Measurements from ENCODE around the gene FREM1. TPM values are rescaled to one million over a fixed set of nuclear protein-coding genes. Genes with fewer than 3 reads are reported as not detected.

Gene FREM1
- total and polyA plus RNA-seq, 2 donors, result 4.3 to 53.2 TPM

DNA sequence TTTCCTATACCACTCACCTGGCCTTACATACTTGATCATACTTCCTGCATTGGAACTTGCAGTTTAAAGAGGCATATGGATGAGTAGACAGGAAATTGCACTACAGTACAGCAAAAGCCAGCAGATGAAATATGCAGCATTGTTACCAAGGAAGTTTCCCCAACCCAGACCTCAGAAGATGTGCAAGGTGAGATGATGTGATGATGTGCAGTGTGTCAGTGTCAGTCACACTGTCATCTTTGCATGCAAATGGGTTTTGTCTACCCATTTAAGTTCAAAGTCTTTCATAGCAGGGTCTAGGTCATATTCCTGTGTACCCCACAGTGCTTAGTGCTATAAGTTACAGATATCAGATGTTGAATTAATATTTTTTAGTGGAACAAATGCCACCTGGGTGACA is 98.4 kb downstream of the FREM1 start:
- Histone ChIP-seq H3K27ac (ENCODE audit: low read depth) (no peak overlapping the region), H3K36me3 (ENCODE audit: insufficient read depth) (peaks cover 1% of the 10 kb centered on the region), H3K4me1 (ENCODE audit: insufficient read depth) (no peaks in the 10 kb centered on the region), H3K4me3 (ENCODE audit: low read depth, low read length) (no peak overlapping the region)
- no peak for DNase-seq (ENCODE audit: extremely low spot score)

DNA sequence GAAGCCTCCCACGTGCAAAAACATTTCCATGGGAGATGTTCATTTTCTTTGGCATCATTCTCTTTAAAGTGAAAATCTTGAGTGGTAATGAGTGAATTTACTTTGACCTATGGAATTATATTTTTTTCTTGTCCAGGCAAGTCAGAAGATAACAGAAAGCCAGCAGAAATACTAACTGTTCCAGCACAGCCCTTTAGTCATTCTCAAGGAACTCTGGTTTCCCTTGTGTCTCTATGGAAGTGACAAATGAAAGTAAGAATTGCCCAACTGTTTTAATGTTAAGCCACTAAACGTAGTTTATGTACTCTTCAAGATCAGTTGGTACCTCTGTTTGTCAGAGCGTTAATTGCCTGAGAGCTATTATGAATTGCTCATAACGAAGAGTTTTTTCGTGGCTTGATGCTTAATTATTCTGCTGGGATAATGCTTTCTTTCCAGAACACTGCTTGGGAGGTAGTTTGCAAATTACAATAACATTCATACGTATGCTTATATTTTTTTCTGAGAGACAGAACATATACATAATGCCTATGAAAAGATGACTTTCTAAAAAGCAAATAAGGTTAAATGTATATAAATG is 103.2 kb downstream of the FREM1 start:
- Histone ChIP-seq H3K27ac (ENCODE audit: low read depth) (no peak overlapping the region), H3K4me1 (ENCODE audit: insufficient read depth) (no peaks in the 10 kb centered on the region), H3K36me3 (ENCODE audit: insufficient read depth) (peaks cover 3% of the 10 kb centered on the region), H3K4me3 (ENCODE audit: low read depth, low read length) (no peak overlapping the region)
- 83% methylated on average over 6 of the region's 6 CpGs for WGBS
- no peak for DNase-seq (ENCODE audit: extremely low spot score)

DNA sequence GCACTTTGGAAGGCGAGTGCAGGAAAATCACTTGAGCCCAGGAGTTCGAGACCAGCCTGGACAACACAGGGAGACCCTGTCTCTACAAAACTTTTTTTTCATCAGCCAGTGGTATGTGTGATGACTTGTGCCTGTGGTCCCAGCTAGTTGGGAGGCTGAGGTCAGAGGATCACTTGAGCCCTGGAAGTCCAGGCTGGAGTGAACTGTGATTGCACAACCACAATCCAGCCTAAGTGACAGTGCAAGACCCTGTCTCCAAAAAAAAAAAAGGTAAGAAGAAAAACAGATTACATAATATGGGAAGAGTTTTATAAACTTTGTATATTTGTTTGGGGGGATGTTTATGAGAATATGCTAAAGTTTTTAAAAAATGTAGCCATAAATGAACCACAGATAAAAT is 111.2 kb downstream of the FREM1 start:
- Histone ChIP-seq H3K27ac (ENCODE audit: low read depth) (no peak overlapping the region), H3K4me1 (ENCODE audit: insufficient read depth) (no peaks in the 10 kb centered on the region), H3K36me3 (ENCODE audit: insufficient read depth) (no peaks in the 10 kb centered on the region), H3K4me3 (ENCODE audit: low read depth, low read length) (no peak overlapping the region)
- no peak for DNase-seq (ENCODE audit: extremely low spot score)
- 98% methylated on average over 2 of the region's 2 CpGs for WGBS

DNA sequence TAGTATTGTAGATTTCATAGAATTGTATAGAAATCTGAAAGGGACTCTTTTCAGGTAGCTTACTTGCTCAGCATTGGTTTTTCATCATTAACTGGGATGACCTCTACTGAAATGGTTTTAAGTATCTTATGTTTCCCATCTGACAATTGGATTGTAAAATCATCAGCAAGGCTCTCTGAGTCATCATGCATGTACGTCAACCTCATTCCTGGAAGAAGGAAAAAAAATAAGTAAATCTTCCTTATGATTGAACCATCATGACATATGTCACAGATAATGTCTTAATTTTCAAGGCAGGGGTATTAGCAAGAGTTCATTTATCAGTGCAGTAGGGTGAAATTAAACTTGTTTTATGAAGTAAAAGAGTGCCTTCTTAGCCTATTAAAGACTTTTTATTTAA is 112.8 kb downstream of the FREM1 start:
- Histone ChIP-seq H3K4me3 (ENCODE audit: low read depth, low read length) (no peak overlapping the region), H3K27ac (ENCODE audit: low read depth) (no peak overlapping the region), H3K36me3 (ENCODE audit: insufficient read depth) (no peaks in the 10 kb centered on the region), H3K4me1 (ENCODE audit: insufficient read depth) (no peaks in the 10 kb centered on the region)
- 73% methylated on average over 1 of the region's 1 CpG for WGBS
- DNase-seq (ENCODE audit: extremely low spot score), result no peak

DNA sequence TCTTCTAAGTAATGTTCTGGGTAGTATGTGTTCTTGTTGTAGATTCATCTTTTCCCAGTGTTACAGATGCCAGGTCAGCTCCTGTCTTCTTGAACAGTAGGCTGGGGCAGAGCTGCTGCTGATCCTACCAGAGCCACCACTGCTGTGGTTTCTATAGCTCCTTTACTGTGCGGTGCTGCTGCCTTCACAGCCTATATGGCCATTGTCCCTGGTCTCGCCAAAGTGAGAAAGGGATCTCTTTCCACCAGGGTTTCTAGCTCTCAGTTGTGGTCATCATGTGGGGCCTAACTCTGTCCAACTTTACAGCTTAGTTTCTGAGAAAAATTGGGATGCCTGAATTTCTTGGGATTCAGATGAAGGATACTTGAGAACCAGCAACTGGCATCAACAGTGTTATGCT is 116.8 kb downstream of the FREM1 start:
- Histone ChIP-seq H3K36me3 (ENCODE audit: insufficient read depth) (no peaks in the 10 kb centered on the region), H3K27ac (ENCODE audit: low read depth) (no peak overlapping the region), H3K4me3 (ENCODE audit: low read depth, low read length) (no peak overlapping the region), H3K4me1 (ENCODE audit: insufficient read depth) (no peaks in the 10 kb centered on the region)
- DNase-seq (ENCODE audit: extremely low spot score), result no peak
- 100% methylated on average over 2 of the region's 2 CpGs for WGBS

DNA sequence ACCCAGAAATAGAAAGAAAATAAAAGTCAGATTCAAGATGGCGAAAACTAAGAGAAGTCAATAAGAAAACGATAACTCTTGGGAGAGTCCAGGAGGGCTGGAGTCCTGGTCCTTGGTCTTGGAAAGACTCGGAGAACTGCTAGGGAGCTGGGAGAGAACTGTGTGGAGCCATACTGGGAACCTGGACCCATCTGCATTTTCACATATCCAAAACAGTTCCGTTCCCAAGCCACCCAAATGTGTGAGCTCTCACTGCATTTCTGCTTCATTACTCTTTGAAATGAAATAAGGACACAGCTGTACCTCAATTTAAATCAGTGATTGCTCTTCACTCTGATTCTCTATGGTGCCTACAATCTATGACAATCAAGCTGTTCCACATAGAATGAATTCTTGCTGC is 119.6 kb downstream of the FREM1 start:
- no peak for DNase-seq (ENCODE audit: extremely low spot score)
- 87% methylated on average over 4 of the region's 4 CpGs for WGBS
- H3K36me3 ChIP-seq (ENCODE audit: insufficient read depth), result no peaks in the 10 kb centered on the region
- H3K4me1 ChIP-seq (ENCODE audit: insufficient read depth), result no peaks in the 10 kb centered on the region
- no peak overlapping the region for H3K27ac ChIP-seq (ENCODE audit: low read depth)
- H3K4me3 ChIP-seq (ENCODE audit: low read depth, low read length), result no peak overlapping the region

DNA sequence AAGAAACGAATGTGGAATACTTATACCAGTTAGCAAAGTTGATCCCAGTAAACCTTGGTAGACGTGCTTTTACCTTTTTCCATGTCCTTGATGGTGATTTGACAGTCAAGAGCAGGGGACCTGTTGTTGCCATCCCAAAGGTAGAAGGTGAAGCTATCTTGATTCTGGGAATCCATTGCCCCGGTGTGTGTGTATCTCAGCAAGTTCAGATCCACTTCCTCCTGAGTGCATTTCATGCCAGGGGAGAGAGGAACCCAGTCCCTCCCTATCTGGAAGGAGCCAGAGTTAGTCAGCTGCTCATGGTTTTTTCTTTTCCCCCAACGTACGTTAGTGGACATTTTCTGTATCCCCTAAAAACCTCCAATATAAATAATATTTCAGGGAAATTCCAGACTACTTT is 121.4 kb downstream of the FREM1 start:
- no peaks in the 10 kb centered on the region for H3K36me3 ChIP-seq (ENCODE audit: insufficient read depth)

DNA sequence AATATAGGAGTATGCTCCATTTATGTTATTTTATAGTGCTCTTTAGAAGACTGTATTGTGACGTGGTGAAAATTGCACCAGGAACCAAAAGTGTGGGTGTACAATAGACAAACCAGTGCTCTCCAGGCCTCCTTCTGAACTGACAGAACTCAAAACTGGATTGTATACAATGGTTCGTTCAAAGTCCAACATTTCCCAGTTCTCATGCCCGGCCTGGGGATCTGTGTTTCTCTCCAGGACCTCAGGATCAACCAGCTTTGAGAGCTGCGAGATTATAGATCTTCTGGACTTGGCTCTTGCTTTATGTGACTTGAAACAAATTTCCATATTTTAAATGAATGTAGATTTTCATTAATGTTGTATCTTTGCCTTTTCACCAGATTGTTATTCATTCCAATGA is 126.9 kb downstream of the FREM1 start:
- 79% methylated on average over 4 of the region's 4 CpGs for WGBS

More for the DNA sequence above, 121.4 kb downstream of the FREM1 start:
- H3K27ac ChIP-seq (ENCODE audit: low read depth), result no peak overlapping the region
- no peaks in the 10 kb centered on the region for H3K4me1 ChIP-seq (ENCODE audit: insufficient read depth)
- DNase-seq (ENCODE audit: extremely low spot score), result no peak
- H3K4me3 ChIP-seq (ENCODE audit: low read depth, low read length), result no peak overlapping the region
- 88% methylated on average over 5 of the region's 5 CpGs for WGBS

DNA sequence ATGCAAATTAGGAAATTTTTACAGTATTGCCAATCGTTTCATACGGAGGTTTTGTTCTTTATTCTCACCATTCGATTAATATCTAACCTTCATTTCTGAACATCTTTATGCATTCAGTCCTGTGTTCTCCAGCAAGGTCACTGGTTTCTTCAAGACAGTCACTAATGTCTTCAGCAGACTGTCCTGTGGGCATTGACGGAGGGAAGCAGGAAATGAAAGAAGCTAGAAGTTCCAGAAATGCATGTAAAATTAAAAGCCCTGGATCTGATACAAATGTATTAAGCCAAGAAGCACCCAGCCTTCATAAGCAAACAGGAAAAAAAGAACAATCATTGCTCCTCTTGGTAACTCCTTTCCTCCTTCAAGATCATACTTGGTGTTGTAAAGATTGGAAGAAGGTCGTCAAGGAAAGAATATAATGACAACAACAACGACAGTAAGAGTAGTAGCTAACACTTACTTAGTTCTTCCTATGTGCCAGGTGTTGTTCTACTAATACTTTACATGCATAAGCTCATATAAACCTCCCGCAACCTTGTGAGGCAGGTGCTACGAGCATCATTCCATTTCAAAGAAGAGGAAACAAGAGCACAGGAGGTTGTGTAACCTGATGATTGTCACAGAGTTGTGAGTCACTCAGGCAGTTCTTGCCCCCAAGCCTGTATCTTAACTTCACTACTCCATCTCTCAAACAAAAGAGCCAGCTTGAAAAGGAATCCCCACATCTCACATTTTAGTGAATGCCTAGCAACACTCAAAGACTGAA is 127.8 kb downstream of the FREM1 start:
- Histone ChIP-seq H3K36me3 (ENCODE audit: insufficient read depth) (no peaks in the 10 kb centered on the region), H3K4me1 (ENCODE audit: insufficient read depth) (no peaks in the 10 kb centered on the region), H3K4me3 (ENCODE audit: low read depth, low read length) (no peak overlapping the region), H3K27ac (ENCODE audit: low read depth) (no peak overlapping the region)
- DNase-seq (ENCODE audit: extremely low spot score), result no peak
- 90% methylated on average over 8 of the region's 8 CpGs for WGBS

More for the DNA sequence above, 126.9 kb downstream of the FREM1 start:
- Histone ChIP-seq H3K4me1 (ENCODE audit: insufficient read depth) (no peaks in the 10 kb centered on the region), H3K4me3 (ENCODE audit: low read depth, low read length) (no peak overlapping the region), H3K36me3 (ENCODE audit: insufficient read depth) (no peaks in the 10 kb centered on the region), H3K27ac (ENCODE audit: low read depth) (no peak overlapping the region)
- DNase-seq (ENCODE audit: extremely low spot score), result no peak

DNA sequence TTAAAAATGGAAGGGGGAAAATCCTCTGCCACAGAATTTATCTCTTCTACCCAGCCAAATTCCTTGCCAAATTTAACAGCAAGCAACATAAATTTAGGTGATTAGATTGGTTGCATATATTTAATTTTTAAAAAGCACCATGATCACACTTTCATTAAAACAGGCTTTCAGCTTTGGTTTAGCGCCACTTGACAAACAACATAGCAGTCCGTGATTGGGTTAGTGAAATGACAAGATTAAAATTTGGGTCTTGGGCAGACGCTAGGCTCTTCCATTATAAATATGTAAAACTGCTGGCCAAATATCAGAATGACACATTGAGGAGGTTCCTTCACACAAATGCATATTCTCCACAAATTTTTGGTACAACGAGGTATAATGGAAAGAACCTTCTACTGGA is 129.5 kb downstream of the FREM1 start:
- 91% methylated on average over 4 of the region's 4 CpGs for WGBS
- DNase-seq (ENCODE audit: extremely low spot score), result no peak
- no peaks in the 10 kb centered on the region for H3K36me3 ChIP-seq (ENCODE audit: insufficient read depth)
- H3K4me3 ChIP-seq (ENCODE audit: low read depth, low read length), result no peak overlapping the region
- H3K4me1 ChIP-seq (ENCODE audit: insufficient read depth), result no peaks in the 10 kb centered on the region
- H3K27ac ChIP-seq (ENCODE audit: low read depth), result no peak overlapping the region

DNA sequence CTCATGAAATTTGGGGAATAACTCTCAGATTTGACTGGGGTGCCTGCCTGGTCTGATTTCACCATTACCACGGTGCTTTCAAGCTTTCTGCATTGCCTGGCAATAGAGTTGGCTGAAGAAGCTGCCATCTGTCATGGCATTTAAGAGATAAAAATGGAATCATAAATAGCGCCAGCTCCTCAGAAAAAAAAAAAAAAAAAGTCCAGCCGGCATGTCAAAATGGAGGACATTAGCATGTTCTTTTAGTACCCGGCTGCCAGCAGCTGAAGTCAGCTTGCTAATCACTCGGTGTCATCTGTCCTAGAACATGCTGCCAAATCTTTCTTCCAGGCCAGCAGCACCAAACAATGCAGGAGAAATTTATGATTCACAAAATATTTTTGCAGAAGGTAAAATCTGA is 130.0 kb downstream of the FREM1 start:
- Histone ChIP-seq H3K27ac (ENCODE audit: low read depth) (no peak overlapping the region), H3K36me3 (ENCODE audit: insufficient read depth) (no peaks in the 10 kb centered on the region), H3K4me1 (ENCODE audit: insufficient read depth) (no peaks in the 10 kb centered on the region), H3K4me3 (ENCODE audit: low read depth, low read length) (no peak overlapping the region)
- 60% methylated on average over 5 of the region's 5 CpGs for WGBS
- DNase-seq (ENCODE audit: extremely low spot score), result no peak

DNA sequence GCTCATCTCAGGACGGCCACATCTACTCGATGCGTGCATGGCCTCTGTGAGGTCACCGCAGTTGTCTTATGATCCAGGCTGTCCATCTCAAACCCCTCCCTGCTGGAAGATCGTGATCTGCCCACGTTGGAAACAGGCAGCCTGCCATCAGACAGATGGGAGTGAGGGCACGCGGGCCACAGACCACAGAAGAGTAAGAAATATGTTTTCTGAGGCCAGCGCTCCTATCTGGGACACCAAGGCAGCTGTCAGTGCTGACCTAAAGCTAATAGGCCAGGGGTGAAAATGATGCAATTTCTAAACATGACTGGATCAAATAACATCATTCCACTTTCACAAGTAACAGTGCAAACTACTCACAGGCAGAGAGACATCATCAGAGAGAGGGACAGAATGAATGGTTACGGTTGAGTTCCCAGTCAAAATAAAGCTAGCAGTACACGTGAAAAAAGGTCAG is 130.6 kb downstream of the FREM1 start:
- no peak overlapping the region for H3K27ac ChIP-seq (ENCODE audit: low read depth)
- no peak for DNase-seq (ENCODE audit: extremely low spot score)

DNA sequence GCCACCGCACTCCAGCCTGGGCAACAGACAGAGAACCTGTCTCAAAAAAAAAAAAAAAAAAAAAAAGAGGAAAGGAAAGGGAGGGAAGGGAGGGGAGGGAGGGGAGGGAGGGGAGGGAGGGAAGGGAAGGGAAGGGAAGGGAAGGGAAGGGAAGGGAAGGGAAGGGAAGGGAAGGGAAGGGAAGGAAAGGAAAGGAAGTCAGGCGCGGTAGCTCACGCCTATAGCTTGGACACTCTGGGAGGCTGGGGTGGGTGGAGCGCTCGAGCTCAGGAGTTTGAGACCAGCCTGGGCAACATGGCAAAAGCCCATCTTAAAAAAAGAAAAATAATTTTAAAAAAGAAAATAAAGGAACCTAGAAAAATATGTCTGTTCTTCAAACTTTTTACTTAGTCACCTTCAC is 131.7 kb downstream of the FREM1 start:
- 89% methylated on average over 6 of the region's 6 CpGs for WGBS
- Histone ChIP-seq H3K4me3 (ENCODE audit: low read depth, low read length) (no peak overlapping the region), H3K36me3 (ENCODE audit: insufficient read depth) (no peaks in the 10 kb centered on the region), H3K4me1 (ENCODE audit: insufficient read depth) (no peaks in the 10 kb centered on the region), H3K27ac (ENCODE audit: low read depth) (no peak overlapping the region)
- no peak for DNase-seq (ENCODE audit: extremely low spot score)

More for the DNA sequence above, 130.6 kb downstream of the FREM1 start:
- Histone ChIP-seq H3K4me3 (ENCODE audit: low read depth, low read length) (no peak overlapping the region), H3K36me3 (ENCODE audit: insufficient read depth) (no peaks in the 10 kb centered on the region), H3K4me1 (ENCODE audit: insufficient read depth) (no peaks in the 10 kb centered on the region)
- WGBS, result 91% methylated on average over 11 of the region's 11 CpGs

DNA sequence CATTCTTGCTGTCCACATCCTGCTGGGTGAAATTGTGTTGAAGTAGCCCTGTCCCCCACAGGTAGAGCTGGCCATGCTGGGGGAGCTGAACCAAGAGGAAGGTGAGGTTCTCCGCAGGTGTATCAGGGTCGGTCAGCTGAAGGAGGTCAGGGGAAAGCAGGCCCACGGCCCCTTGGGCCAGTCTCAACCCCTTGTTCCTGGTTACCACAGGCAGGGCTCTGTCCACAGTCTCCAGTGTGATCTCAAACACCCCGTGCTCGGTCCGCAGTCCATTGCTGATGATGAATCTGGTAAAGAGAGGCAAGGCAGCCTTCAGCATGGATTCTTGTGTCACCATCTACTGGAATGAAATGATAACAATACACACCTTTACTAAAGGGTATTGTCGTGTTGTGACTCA is 134.3 kb downstream of the FREM1 start:
- no peak for DNase-seq (ENCODE audit: extremely low spot score)
- H3K36me3 ChIP-seq (ENCODE audit: insufficient read depth), result no peaks in the 10 kb centered on the region
- no peak overlapping the region for H3K4me3 ChIP-seq (ENCODE audit: low read depth, low read length)
- H3K4me1 ChIP-seq (ENCODE audit: insufficient read depth), result no peaks in the 10 kb centered on the region
- WGBS, result 94% methylated on average over 7 of the region's 7 CpGs
- H3K27ac ChIP-seq (ENCODE audit: low read depth), result no peak overlapping the region
